ENCODE results near the gene TSPAN16.

TSPAN16 gene

DNA sequence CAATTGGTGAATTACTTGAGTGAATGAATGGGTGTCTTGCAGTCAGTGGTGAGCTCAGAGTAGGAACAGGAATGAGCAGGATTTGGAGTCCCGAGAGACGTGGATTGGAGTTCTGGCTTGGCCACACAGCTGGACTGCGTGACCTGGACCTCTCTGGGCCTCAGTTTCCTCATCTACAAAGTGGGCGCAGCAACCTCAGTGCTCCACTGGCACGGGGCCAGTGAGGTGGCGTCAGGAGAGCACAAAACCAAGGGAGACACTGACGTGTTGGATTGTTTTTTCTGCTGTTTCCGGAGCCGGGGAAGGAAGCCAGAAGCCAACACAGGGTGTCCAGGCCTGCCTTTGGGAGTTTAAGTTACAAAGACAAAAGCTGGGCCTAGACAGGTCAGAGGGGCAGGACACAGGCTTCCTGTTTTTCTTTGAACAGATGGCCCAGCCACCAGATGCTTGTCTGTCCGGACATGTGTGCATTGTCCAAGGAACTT is 27.1 kb upstream of the TSPAN16 start:
- Histone ChIP-seq H3K18ac (ENCODE audit: low read length) (peak overlapping the region; percentile 15), H3K27me3 (ENCODE audit: control insufficient read depth in 3 of 3, insufficient read depth in 3 of 3, low read depth in 1 of 3, low read length in 3 of 3) (no peaks in the 10 kb centered on the region), H3K9ac (ENCODE audit: low read depth, low read length, poor library complexity) (no peak overlapping the region), H2BK5ac (ENCODE audit: low read length) (no peak overlapping the region), H3K4me3 (ENCODE audit: low read length in 2 of 2) (no peak overlapping the region), H3K23ac (ENCODE audit: low read depth, low read length, poor library complexity) (no peak overlapping the region), H2AFZ (ENCODE audit: low read length) (peak overlapping the region; percentile 4), H4K8ac (ENCODE audit: low read depth, low read length) (no peak overlapping the region), H3K4me2 (ENCODE audit: insufficient read depth, low read length, poor library complexity, severe bottlenecking) (no peak overlapping the region), H3K4ac (ENCODE audit: low read length) (no peak overlapping the region), H3K9me3 (replicated peaks in 1 of 2; ENCODE audit: control insufficient read depth in 2 of 2, insufficient read depth in 1 of 2, low read depth in 1 of 2, low read length in 2 of 2) (no peaks in the 10 kb centered on the region), H2BK15ac (ENCODE audit: low read length) (no peak overlapping the region), H3K36me3 (replicated peaks in 1 of 2; ENCODE audit: control insufficient read depth in 2 of 2, insufficient read depth in 2 of 2, low read length in 2 of 2) (no peaks in the 10 kb centered on the region), H3K79me1 (ENCODE audit: low read depth, low read length) (no peaks in the 10 kb centered on the region), H2AK5ac (ENCODE audit: low read depth, low read length) (no peak overlapping the region), H4K91ac (ENCODE audit: low read depth, low read length, poor library complexity) (no peak overlapping the region), H3K14ac (ENCODE audit: low read length) (no peak overlapping the region), H3K27ac (replicated peaks; ENCODE audit: low read length) (no peak overlapping the region), H2BK12ac (ENCODE audit: low read length) (no peak overlapping the region), H3K4me1 (ENCODE audit: control insufficient read depth in 2 of 2, insufficient read depth in 1 of 2, low read depth in 1 of 2, low read length in 2 of 2) (peaks cover 0 to 5% of the 10 kb centered on the region in 2 donors), H2BK120ac (ENCODE audit: low read depth, low read length) (no peak overlapping the region)
- no CpG with 5 or more reads among the region's 10 CpGs for WGBS, 2 donors (ENCODE audit: extremely low coverage in 2 of 2, insufficient read length in 2 of 2, insufficient replicate concordance in 1 of 2)
- no peak for DNase-seq (ENCODE audit: low spot score)

DNA sequence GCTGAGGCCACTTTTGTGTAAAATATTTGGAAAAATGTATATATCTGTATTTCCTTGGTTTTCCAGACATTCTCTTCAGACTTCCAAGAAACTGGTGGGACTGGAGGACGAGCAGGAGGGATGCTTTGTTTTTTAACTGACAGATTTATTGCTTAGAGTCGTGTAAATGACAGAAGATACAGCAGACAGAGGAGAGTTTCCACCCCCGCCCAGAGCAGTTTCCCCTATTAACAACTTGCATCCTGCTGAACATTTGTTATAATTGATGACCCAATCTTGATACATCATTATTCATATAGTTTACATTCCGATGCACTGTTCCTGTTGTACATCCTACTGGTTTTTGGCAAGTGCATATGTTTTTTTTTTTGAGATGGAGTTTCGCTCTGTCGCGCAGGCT is 26.6 kb upstream of the TSPAN16 start:
- no CpG with 5 or more reads among the region's 7 CpGs for WGBS, 2 donors (ENCODE audit: extremely low coverage in 2 of 2, insufficient read length in 2 of 2, insufficient replicate concordance in 1 of 2)
- no peak overlapping the region for H3K4me2 ChIP-seq (ENCODE audit: insufficient read depth, low read length, poor library complexity, severe bottlenecking)

DNA sequence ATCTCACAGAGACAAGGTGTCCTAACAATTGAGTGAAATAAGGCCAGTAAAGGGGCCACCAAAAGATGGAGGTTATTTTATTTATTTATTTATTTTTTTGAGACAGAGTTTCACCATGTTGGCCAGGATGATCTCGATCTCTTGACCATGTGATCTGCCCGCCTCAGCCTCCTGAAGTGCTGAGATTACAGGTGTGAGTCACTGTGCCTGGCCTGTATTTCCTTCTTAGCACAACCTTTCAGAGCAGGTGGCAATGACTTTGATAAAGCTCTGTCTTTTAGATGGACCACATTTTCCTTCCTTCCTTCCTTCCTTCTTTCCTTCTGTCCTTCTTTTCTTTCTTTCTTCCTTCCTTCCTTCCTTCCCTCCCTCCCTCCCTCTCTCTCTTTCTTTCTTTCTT is 22.7 kb upstream of the TSPAN16 start:
- Histone ChIP-seq H2BK12ac (ENCODE audit: low read length) (no peak overlapping the region), H4K8ac (ENCODE audit: low read depth, low read length) (no peak overlapping the region), H3K18ac (ENCODE audit: low read length) (no peak overlapping the region), H3K36me3 (replicated peaks in 1 of 2; ENCODE audit: control insufficient read depth in 2 of 2, insufficient read depth in 2 of 2, low read length in 2 of 2) (no peaks in the 10 kb centered on the region), H3K9me3 (replicated peaks in 1 of 2; ENCODE audit: control insufficient read depth in 2 of 2, insufficient read depth in 1 of 2, low read depth in 1 of 2, low read length in 2 of 2) (peaks cover 0 to 2% of the 10 kb centered on the region in 2 donors), H4K91ac (ENCODE audit: low read depth, low read length, poor library complexity) (no peak overlapping the region), H3K9ac (ENCODE audit: low read depth, low read length, poor library complexity) (no peak overlapping the region), H3K4me3 (ENCODE audit: low read length in 2 of 2) (no peak overlapping the region), H2BK120ac (ENCODE audit: low read depth, low read length) (no peak overlapping the region), H3K4me1 (ENCODE audit: control insufficient read depth in 2 of 2, insufficient read depth in 1 of 2, low read depth in 1 of 2, low read length in 2 of 2) (peaks cover 0 to 11% of the 10 kb centered on the region in 2 donors), H3K4me2 (ENCODE audit: insufficient read depth, low read length, poor library complexity, severe bottlenecking) (no peak overlapping the region), H3K27me3 (ENCODE audit: control insufficient read depth in 3 of 3, insufficient read depth in 3 of 3, low read depth in 1 of 3, low read length in 3 of 3) (no peaks in the 10 kb centered on the region), H2AFZ (ENCODE audit: low read length) (no peak overlapping the region), H3K27ac (replicated peaks; ENCODE audit: low read length) (no peak overlapping the region), H2AK5ac (ENCODE audit: low read depth, low read length) (no peak overlapping the region), H3K14ac (ENCODE audit: low read length) (no peak overlapping the region), H3K79me1 (ENCODE audit: low read depth, low read length) (no peaks in the 10 kb centered on the region), H2BK15ac (ENCODE audit: low read length) (no peak overlapping the region), H2BK5ac (ENCODE audit: low read length) (no peak overlapping the region), H3K4ac (ENCODE audit: low read length) (no peak overlapping the region), H3K23ac (ENCODE audit: low read depth, low read length, poor library complexity) (no peak overlapping the region)
- DNase-seq (ENCODE audit: low spot score): no peak
- no CpG with 5 or more reads among the region's 2 CpGs for WGBS, 2 donors (ENCODE audit: extremely low coverage in 2 of 2, insufficient read length in 2 of 2, insufficient replicate concordance in 1 of 2)

More for the DNA sequence above, 26.6 kb upstream of the TSPAN16 start:
- Histone ChIP-seq H3K9ac (ENCODE audit: low read depth, low read length, poor library complexity) (no peak overlapping the region), H3K9me3 (replicated peaks in 1 of 2; ENCODE audit: control insufficient read depth in 2 of 2, insufficient read depth in 1 of 2, low read depth in 1 of 2, low read length in 2 of 2) (no peaks in the 10 kb centered on the region), H3K4me3 (ENCODE audit: low read length in 2 of 2) (no peak overlapping the region), H3K4ac (ENCODE audit: low read length) (no peak overlapping the region), H2BK12ac (ENCODE audit: low read length) (no peak overlapping the region), H2BK5ac (ENCODE audit: low read length) (no peak overlapping the region), H3K27ac (replicated peaks; ENCODE audit: low read length) (no peak overlapping the region), H2AFZ (ENCODE audit: low read length) (peak overlapping the region; percentile 4), H4K91ac (ENCODE audit: low read depth, low read length, poor library complexity) (no peak overlapping the region), H3K36me3 (replicated peaks in 1 of 2; ENCODE audit: control insufficient read depth in 2 of 2, insufficient read depth in 2 of 2, low read length in 2 of 2) (no peaks in the 10 kb centered on the region), H2BK120ac (ENCODE audit: low read depth, low read length) (no peak overlapping the region), H3K4me1 (ENCODE audit: control insufficient read depth in 2 of 2, insufficient read depth in 1 of 2, low read depth in 1 of 2, low read length in 2 of 2) (peaks cover 0 to 5% of the 10 kb centered on the region in 2 donors), H3K23ac (ENCODE audit: low read depth, low read length, poor library complexity) (no peak overlapping the region), H2AK5ac (ENCODE audit: low read depth, low read length) (no peak overlapping the region), H4K8ac (ENCODE audit: low read depth, low read length) (no peak overlapping the region), H3K14ac (ENCODE audit: low read length) (no peak overlapping the region), H2BK15ac (ENCODE audit: low read length) (no peak overlapping the region), H3K27me3 (ENCODE audit: control insufficient read depth in 3 of 3, insufficient read depth in 3 of 3, low read depth in 1 of 3, low read length in 3 of 3) (no peaks in the 10 kb centered on the region), H3K79me1 (ENCODE audit: low read depth, low read length) (no peaks in the 10 kb centered on the region), H3K18ac (ENCODE audit: low read length) (no peak overlapping the region)
- no peak for DNase-seq (ENCODE audit: low spot score)

DNA sequence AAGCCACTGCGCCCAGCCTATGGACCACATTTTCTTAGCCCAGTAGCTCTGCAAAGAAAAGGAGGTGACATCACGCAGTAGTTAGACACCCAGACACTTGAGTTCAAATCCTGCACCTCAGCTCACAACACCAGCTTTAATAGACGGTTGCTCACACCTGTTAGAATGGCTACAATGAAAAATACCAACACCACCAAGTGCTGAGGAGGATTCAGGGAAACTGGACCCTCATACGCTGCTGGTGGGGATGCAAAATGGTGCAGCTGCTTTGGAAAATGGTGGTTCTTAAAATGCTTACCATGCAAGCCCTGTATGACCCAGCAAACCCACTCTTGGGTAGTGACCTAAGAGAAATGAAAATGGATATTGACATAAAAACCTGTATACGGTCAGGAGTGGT is 22.0 kb upstream of the TSPAN16 start:
- Histone ChIP-seq H3K18ac (ENCODE audit: low read length) (no peak overlapping the region), H2AK5ac (ENCODE audit: low read depth, low read length) (no peak overlapping the region), H3K4me1 (ENCODE audit: control insufficient read depth in 2 of 2, insufficient read depth in 1 of 2, low read depth in 1 of 2, low read length in 2 of 2) (peaks cover 0 to 16% of the 10 kb centered on the region in 2 donors), H2BK5ac (ENCODE audit: low read length) (no peak overlapping the region), H4K91ac (ENCODE audit: low read depth, low read length, poor library complexity) (no peak overlapping the region), H2AFZ (ENCODE audit: low read length) (no peak overlapping the region), H3K4me2 (ENCODE audit: insufficient read depth, low read length, poor library complexity, severe bottlenecking) (no peak overlapping the region), H3K36me3 (replicated peaks in 1 of 2; ENCODE audit: control insufficient read depth in 2 of 2, insufficient read depth in 2 of 2, low read length in 2 of 2) (no peaks in the 10 kb centered on the region), H3K4ac (ENCODE audit: low read length) (no peak overlapping the region), H3K27me3 (ENCODE audit: control insufficient read depth in 3 of 3, insufficient read depth in 3 of 3, low read depth in 1 of 3, low read length in 3 of 3) (no peaks in the 10 kb centered on the region), H2BK120ac (ENCODE audit: low read depth, low read length) (no peak overlapping the region), H2BK12ac (ENCODE audit: low read length) (no peak overlapping the region), H3K14ac (ENCODE audit: low read length) (no peak overlapping the region), H3K27ac (replicated peaks; ENCODE audit: low read length) (no peak overlapping the region), H4K8ac (ENCODE audit: low read depth, low read length) (no peak overlapping the region), H3K9me3 (replicated peaks in 1 of 2; ENCODE audit: control insufficient read depth in 2 of 2, insufficient read depth in 1 of 2, low read depth in 1 of 2, low read length in 2 of 2) (peaks cover under 1 to 4% of the 10 kb centered on the region in 2 donors), H3K4me3 (ENCODE audit: low read length in 2 of 2) (no peak overlapping the region), H3K23ac (ENCODE audit: low read depth, low read length, poor library complexity) (no peak overlapping the region), H2BK15ac (ENCODE audit: low read length) (no peak overlapping the region), H3K9ac (ENCODE audit: low read depth, low read length, poor library complexity) (no peak overlapping the region), H3K79me1 (ENCODE audit: low read depth, low read length) (no peaks in the 10 kb centered on the region)
- DNase-seq (ENCODE audit: low spot score): no peak
- no CpG with 5 or more reads among the region's 5 CpGs for WGBS, 2 donors (ENCODE audit: extremely low coverage in 2 of 2, insufficient read length in 2 of 2, insufficient replicate concordance in 1 of 2)
